ENCODE results near the gene VDAC1.

- TF ChIP-seq CTCF (IDR thresholded peaks at IDR 0.05) (no peak), EZH2 (IDR thresholded peaks at IDR 0.05; ENCODE audit: borderline replicate concordance, insufficient read depth, low read depth, low read length, poor library complexity, severe bottlenecking) (no peak)
Measured at GRCh38 chr5:134007581-134008265, 2.9 kb upstream of the VDAC1 start.
